Epithelial cell of proximal tubule (primary cell): Measurements from ENCODE around the gene PTPN13. TPM values are rescaled to one million over a fixed set of nuclear protein-coding genes. Genes with fewer than 3 reads are reported as not detected.

Source experiments
- DNase-seq: peaks from one replicate; pipeline ENCODE4 v3.0.0-alpha.2; 2011; ENCODE audit warnings: low read depth
- H3K4me3 ChIP-seq: 2 replicates; pipeline ENCODE4 v1.5.1; 2011; ENCODE audit warnings: low read depth, mild to moderate bottlenecking, low read length
- total RNA-seq: library from RNA; depleted of rRNA; stranded (reverse); fragments of >200 nt; gene quantifications from 2 replicates; pipeline ENCODE4 v1.2.3, GENCODE V29; 2015
- TF ChIP-seq, protein P1 (sequence below): conservative IDR thresholded peaks from 2 replicates; pipeline ENCODE4 v1.5.1; 2012; ENCODE audit warnings: low read depth, mild to moderate bottlenecking, low read length

The PTPN13 gene
- total RNA-seq, 1 donor from 2014 or later, result 19.8 TPM

DNA sequence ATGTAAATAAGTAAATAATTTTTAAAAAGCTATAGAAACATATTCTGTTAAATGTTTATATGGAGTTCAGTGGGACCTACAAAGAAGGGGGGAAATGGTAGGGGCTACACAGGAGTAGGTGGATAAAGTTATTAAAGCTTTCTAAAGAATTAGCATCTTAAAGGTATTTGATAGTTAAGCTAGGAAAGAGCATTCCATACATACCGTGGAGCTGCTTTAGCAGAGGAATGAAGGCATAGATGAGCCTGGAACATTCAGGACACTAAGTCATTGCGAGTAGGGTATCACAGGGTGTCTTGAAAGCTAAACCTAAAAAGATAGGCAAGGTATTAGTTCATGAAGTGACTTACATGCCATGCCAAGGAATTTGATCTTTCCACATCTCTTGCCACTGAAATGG lies 194.7 kb downstream of the PTPN13 start:
- H3K4me3 ChIP-seq, result no peak overlapping the region
- no peak for DNase-seq
- TF ChIP-seq, protein P1, sequence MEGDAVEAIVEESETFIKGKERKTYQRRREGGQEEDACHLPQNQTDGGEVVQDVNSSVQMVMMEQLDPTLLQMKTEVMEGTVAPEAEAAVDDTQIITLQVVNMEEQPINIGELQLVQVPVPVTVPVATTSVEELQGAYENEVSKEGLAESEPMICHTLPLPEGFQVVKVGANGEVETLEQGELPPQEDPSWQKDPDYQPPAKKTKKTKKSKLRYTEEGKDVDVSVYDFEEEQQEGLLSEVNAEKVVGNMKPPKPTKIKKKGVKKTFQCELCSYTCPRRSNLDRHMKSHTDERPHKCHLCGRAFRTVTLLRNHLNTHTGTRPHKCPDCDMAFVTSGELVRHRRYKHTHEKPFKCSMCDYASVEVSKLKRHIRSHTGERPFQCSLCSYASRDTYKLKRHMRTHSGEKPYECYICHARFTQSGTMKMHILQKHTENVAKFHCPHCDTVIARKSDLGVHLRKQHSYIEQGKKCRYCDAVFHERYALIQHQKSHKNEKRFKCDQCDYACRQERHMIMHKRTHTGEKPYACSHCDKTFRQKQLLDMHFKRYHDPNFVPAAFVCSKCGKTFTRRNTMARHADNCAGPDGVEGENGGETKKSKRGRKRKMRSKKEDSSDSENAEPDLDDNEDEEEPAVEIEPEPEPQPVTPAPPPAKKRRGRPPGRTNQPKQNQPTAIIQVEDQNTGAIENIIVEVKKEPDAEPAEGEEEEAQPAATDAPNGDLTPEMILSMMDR, result no peak

DNA sequence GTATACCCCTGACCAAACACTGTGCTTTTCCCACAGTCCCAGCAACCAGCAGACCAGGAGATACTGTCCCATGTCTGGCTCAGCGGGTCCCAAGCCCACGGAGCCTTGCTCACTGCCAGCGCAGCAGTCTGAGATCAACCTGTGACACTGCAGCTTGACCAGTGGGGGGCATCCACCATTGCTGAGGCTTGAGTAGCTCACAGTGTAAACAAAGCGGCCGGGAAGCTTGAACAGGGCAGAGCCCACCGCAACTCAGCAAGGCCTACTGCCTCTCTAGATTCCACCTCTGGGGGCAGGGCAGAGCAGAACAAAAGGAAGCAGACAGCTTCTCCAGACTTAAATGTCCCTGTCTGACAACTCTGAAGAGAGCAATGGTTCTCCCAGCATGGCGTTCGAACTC lies 197.0 kb downstream of the PTPN13 start:
- TF ChIP-seq, protein P1, result no peak
- H3K4me3 ChIP-seq, result no peak overlapping the region
- DNase-seq, result no peak

DNA sequence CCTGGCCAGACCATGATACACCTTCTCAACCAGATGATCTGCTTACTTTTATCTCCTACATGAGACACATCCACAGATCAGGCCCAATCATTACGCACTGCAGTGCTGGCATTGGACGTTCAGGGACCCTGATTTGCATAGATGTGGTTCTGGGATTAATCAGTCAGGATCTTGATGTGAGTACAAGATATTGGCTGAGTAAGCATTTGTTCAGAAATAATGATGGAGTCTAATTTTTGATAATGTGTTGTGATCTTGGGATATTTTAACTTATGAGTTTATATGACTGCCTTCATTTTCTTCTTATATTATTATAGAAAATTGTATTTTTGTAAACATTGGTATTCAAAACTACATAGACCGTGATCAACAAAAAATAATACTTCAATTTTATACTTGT lies 215.7 kb downstream of the PTPN13 start:
- TF ChIP-seq, protein P1, result no peak
- H3K4me3 ChIP-seq, result no peak overlapping the region
- DNase-seq, result no peak

DNA sequence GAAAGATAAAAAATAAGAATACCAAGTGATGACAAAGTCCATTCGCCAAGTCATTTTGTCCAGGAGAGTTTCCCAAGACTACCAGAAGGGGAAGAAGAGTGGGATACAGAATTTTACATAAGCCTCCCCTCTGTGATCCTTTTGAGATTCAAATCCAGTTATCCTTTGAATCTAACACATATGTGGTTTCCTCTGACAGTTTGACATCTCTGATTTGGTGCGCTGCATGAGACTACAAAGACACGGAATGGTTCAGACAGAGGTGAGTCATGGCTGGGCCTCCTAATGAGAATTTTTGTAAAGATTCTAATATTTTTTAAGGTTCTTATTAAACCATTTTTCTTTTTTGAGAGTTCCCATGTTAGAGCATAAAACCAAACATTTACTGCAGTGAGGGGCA lies 216.7 kb downstream of the PTPN13 start:
- H3K4me3 ChIP-seq, result no peak overlapping the region
- no peak for DNase-seq
- TF ChIP-seq, protein P1, result no peak

DNA sequence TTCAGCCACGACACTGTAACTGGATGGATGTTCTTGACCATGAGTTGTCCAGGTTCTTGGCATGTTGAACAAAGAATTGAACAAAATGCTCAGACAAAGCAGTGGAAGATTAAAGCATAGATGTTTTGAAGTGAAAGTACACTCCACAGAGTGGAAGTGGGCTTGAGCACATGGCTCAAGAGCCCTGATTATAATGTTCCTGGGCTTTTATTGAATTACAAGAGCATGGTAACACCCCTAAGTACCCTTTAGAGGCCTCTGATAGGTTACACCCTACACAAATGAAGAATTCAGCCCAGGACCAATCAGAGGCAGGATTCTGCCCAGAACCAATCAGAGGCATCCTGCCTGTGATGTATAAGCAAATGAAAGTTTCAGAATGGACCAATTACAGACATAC lies 221.5 kb downstream of the PTPN13 start:
- no peak overlapping the region for H3K4me3 ChIP-seq
- no peak for DNase-seq
- TF ChIP-seq, protein P1, result no peak

DNA sequence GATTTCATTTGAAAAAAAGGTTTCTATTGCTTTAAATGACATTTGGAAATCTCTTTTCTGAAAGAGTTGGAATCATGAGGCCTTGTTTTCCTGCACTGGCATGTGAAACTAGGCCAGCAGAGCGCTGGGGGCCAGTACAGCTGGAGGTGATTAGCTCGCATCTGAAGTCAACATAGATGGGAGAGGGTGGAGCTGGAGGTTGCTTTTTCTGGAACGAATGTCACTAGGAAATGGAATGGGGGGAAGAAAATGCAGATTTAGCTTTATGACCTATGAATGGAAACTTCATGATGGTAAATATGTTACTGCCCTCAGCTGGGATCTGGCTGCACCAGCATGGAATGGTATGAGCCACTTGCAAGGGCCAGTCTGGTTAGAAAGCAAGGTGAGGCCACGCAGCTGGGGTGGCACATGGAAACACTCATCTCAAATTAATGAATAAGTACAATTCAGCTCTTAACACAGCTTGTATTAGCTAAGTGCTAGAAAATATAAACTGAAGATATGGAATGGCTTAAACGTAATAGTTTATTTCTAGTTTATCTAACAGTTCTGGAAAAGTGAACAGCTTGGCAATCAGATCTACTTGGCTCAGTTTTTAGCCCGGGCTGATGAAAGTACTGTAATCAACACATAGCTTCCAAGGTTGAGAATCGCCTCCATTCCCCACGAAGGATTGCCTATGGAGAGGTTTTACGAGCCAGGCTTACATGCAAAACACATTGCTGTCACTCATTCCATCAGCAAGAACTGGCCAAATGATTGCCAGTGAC lies 222.6 kb downstream of the PTPN13 start:
- H3K4me3 ChIP-seq, result no peak overlapping the region
- TF ChIP-seq, protein P1, result no peak
- no peak for DNase-seq

DNA sequence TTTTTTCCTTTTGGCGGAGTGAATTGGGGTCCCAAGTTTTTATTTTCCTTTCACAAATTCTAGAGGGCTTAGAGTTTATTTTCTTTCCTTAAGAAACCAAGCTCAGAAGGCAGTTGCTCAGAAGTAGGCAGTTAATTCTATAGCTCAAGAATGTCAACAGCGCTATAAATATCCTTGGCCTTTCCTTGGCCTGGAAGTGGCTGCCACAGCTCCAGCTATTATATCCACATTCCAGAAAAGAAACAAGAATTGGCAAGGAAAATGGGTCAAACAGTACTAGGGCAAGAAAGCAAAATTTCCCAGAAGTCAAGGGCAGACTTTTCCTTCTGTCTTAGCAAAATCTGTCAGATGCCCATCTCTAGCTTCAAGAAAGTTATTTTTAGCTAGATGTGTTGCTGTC lies 224.1 kb downstream of the PTPN13 start:
- H3K4me3 ChIP-seq, result no peak overlapping the region
- no peak for DNase-seq
- TF ChIP-seq, protein P1, result no peak
